NCI-H1436 (cell line): Measurements from ENCODE around the gene BCL2.
"Not testable (repeated sequence)": the region's sequence is repeated elsewhere in the genome, so short reads cannot be mapped to it uniquely, and the experiment has no call there.

Experiments
- DNase-seq: peaks from one replicate; lab custom pipeline; 2025; lab: John Stamatoyannopoulos, UW

Gene BCL2

GRCh38 chr18:63198868-63199742 is 120.5 kb downstream of the BCL2 start:
- DNase-seq, result no peak

DNA sequence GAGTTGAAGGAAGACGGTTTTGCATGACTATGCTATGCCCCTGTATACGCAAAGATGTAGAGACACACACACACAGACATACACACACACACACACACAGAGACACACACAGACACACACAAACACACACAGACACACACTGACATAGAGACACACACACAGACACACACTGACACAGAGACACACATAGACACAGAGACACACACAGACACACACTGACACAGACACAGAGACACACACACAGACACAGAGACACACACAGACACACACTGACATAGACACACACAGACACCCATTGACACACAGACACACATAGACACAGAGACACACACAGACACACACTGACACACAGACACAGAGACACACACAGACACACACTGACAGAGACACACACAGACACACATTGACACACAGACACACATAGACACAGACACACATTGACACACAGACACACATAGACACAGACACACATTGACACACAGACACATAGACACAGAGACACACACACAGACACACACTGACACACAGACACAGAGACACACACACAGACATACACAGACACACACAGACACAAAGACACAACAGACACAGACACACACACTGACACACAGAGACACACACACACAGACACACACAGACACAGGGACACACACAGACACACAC is 121.3 kb downstream of the BCL2 start:
- no peak for DNase-seq

- no peak for DNase-seq
Measured at GRCh38 chr18:63197246-63197869, 122.2 kb downstream of the BCL2 start.

DNA sequence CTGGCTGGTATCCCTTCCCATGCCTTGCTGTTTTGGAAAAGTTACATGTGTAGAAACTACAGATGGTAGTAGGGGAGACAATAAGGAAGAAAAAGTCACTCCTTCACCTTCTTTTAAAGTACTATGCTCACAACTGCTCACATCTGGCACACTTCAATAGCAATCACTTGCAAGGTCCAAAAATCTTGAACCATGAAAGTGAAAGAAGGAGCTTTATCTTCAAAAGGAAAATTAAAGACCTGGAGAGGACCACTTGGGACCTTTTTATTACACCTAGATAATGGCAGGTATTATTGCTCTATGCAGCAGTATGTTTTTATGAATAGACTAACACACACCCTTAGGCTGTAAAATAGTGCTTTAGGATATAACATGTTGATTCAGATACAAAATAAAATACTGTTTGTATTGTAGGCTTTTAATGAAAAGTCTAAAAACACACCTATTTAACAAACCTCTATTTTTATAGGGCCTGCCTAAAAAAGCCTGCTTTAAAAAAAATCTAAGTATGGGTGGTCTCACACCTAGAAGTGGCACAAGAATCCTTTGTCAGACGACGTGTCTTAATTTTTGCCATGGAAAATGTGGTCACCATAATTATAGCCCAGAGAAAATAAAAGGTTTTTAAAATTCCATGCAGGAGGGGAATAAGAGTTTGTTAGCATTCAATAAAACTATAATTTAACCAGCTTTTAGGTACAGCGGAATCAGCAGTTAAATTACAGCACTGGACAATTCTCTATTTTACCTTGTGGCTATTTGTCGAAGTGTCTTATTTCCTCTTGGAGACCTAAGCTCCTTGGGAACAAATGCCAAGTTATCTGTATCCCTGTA is 124.0 kb downstream of the BCL2 start:
- no peak for DNase-seq

- DNase-seq, result no peak
Measured at GRCh38 chr18:63192885-63193349, 126.7 kb downstream of the BCL2 start.

DNA sequence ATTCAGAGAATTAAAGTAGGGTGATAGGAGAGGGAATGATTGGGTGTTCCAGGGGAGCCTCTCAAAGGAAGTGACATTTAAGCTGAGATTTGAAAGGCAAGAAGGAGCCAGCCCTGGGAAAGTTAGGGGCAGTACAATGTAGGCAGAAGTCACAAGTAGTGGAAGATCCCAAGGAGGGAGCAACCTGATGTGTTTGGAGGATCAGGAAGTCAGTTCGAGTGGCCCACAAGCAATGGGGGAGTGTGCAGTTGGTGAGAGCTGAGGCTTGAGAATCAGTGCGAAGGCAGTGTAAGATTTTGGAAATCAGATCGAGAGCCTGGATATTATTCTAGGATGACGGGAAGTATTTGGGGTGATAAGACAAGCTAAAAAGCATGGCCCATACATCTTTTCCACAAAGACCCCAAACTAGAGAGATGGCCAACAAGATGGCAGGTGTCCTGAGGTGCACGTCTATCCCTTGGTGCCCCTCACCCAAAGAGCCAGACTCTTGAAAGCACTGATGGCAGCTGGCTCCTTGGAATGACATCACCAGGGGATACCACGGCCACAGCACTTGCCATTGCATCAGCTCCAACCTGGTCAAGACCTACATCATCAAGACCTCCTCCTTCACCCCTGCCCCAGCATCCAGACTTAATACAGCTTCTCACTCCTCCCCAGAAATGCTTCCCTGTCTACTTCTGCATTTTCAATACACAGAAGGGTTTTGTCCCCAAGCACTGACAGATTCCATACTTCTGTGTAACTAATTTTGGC is 127.3 kb downstream of the BCL2 start:
- no peak for DNase-seq

- DNase-seq, result no peak
Measured at GRCh38 chr18:63191413-63191812, 128.2 kb downstream of the BCL2 start.

DNA sequence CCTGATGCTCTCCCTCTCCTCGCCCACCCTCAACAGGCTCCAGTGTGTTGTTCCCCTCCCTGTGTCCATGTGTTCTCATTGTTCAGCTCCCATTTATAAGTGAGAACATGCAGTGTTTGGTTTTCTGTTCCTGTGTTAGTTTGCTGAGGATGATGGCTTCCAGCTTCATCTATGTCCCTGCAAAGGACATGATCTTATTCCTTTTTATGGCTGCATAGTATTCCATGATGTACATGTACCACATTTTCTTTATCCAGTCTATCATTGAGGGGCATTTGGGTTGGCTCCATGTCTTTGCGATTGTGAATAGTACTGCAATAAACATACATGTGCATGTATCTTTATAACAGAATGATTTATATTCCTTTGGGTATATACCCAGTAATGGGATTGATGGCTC is 128.7 kb downstream of the BCL2 start:
- not testable (repeated sequence) for DNase-seq

DNA sequence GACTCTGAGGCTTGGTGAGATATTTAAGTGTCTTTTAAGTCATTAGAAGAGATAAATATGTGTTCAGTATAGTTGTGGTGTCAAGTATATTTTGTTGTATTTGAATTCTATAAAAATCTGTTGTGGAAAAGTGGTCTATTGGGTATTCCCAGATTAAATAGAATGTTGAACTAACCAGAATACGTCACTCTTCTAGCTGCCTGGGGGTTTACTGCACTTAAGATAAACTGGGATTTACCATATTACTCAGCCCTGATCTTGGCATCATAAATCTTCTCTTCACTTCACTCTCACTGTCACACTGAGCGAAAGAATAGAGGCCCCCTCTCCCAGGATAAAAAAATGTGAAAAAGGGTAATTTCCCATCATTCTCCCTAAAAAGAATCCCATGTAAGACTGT is 129.8 kb downstream of the BCL2 start:
- no peak for DNase-seq

- DNase-seq, result no peak
Measured at GRCh38 chr18:63189041-63189440, 130.5 kb downstream of the BCL2 start.

DNA sequence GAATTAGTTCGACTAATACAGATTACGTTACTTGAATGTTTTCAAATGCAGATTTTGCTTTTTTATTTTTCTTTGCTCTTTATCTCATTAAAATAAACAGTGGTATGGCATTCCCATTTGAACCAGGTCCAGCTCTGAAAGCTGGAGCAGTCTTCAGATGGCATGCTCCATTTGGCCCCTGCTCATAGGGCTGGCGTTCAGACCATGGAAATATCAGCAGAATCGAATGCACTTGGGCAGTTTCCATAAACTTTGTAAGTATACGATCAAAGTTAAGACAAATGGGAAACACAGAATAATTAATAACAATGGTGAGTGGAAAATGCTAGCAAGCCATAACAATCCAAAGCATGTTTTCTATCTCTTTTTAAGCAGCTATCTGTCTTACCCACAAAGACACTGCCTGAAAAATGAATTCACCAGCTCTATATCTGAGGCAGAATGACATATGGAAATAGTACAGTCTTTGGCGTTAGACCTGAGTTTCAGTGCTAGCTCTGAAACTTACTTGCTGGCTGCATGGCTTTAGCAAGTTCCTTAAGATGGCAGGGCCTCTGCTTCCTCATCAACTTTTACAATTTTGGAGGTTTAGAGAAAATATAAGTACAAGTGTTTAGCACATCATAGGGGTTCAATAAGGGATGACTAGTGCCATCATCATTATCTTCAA is 131.6 kb downstream of the BCL2 start:
- no peak for DNase-seq

GRCh38 chr18:63187223-63187574 is 132.4 kb downstream of the BCL2 start:
- DNase-seq, result no peak

GRCh38 chr18:63186520-63187222 is 132.9 kb downstream of the BCL2 start:
- DNase-seq, result no peak

DNA sequence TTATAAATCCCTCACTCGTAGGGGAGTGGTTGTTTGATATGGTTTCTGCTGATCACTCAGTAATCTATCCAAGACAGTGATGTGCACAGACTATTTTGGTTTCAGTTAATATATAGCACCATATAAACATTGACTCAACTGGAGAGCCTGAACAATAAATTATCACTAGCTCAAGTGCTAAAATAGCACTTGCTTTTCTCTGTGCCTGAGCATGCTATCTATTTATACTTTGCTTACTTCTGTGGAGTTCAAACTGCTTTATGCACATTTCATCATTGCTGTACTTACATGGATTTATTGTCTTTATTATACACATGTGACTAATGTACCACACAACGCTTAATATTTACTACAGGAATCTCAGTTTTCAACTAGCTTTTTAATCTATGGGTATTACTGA is 133.6 kb downstream of the BCL2 start:
- DNase-seq, result no peak

DNA sequence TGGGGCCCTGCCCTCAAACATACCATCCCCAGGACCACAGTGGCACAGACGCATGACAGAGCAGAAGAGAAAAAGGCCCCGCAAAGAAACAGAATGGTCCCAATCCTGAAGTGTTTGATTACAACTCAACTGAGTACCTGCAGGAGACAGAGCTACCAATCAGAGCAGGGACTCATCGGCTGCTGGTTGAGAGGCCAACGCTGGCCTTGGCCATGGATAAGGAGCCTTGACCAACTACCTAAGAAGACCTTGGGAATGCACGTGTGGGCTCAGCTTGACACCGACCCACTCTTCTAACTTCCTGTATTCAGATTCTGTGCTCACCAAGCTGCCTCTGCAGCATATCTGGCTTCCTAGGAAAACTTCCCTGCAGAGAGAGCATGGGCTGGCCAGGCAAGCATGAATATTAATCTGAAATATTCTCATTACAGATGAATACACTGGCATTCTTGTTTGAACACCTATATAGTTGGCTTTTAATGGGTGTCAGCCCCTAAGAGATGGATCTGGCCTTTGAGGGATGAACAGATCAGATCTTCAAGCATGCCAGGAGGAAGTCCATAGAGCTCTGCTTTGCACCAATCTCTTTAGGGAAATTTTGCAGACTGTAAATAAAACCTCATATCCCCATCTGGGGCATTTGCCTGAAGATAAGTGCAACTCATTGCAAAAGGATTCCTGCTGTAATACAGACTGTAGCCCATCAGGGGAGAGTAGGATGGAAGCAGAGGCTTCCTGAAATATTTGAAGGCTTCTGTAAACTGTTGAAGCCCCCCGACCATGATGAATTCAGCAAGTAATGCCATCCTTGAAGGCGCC is 135.4 kb downstream of the BCL2 start:
- no peak for DNase-seq

DNA sequence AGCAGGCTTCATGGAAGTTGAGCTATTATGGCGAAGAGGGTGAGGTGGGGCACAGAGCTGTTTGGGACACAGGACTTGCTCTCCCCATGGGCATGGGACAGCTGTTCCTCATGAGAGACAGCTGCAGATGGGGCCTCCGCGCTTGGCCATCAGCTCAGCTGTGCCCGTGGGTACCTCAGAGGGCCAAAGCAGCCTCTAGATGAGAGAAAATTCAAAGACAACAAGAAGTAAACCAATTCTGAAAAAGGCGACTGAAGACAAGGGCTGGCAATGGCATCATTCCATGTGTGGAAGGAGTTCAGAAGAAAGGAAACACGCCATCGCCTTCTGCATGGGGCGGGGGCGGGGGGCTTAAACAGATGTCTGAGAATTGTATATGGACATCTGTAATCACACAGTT is 136.2 kb downstream of the BCL2 start:
- DNase-seq, result no peak

GRCh38 chr18:63182861-63183260 is 136.7 kb downstream of the BCL2 start:
- no peak for DNase-seq

GRCh38 chr18:63182310-63182772 is 137.2 kb downstream of the BCL2 start:
- no peak for DNase-seq

- DNase-seq, result no peak
Measured at GRCh38 chr18:63181706-63182309, 137.8 kb downstream of the BCL2 start.
